HG02588 (cell line): ENCODE results near the gene CSH2.
"Not testable (repeated sequence)": the region's sequence is repeated elsewhere in the genome, so short reads cannot be mapped to it uniquely, and the experiment has no call there.

Experiments
- ATAC-seq: cut with Tn5 transposase; IDR thresholded peaks from one replicate; pipeline ENCODE4 v1.9.1; 2021; ENCODE audit warnings: mild to moderate bottlenecking, moderate library complexity; ENCODE audit not compliant: unreplicated experiment

CSH2 gene

DNA sequence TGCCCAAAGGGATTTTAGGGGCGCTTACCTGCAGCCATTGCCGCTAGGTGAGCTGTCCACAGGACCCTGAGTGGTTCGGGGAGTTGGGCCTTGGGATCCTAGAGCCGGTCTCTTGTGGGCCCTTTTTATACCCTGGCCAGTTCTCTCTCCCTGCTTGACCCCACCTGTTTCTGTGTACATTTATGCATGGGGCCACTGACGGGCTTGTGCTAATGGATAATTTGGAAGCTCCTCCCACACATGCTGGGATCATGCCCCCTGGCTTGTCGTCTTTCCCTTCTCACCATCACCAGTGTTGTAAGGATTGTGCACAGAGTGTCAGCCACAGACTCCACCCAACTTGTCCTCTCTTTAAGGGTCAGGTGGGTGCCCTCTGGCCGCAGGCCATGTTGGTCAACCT, at the start of gene CSH2:
TSS of gene CSH2 (minus strand) at position 101 of the 400 bp plus-strand sequence. CDS start at position 38, 63 bp downstream.
- not testable (repeated sequence) for ATAC-seq

DNA sequence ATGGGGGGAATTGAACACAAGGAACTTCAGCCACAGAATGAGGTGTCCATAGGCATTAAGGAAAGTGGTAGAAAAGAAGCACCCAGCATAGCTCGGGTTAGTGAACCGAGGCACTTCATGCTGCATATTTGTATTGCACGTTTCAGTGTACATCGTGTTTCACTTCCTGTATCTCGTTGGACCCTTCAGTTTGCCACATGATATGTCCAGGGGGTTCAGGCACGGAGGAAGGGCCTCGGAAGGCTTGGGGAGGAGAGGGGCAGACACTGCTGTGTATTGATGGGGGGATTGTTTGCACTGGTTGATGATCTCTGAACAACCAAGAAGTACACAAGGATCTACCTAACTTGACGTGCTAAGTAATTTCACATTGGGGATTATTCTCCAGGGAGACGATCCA, 48.9 kb upstream of the CSH2 start:
- ATAC-seq = not testable (repeated sequence)

DNA sequence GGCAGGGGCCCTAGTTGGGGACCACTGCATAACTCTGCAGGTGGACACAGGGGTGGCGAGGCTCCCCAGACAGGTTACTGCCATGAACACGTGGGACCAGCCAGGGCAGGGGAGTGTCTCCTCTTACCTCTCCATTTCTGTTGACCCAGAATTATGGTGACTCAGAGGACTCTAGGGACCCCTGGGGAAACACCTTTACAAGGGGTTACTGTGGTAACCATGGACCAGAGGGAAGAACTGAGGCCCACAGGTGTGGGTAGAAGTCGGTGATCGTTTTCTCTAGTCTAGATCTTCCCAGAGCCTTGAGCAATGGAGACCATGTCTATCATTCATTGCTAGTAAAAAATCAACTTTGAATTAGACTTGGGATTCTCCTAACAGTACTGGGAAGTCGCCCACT, 47.3 kb upstream of the CSH2 start:
- ATAC-seq = not testable (repeated sequence)

DNA sequence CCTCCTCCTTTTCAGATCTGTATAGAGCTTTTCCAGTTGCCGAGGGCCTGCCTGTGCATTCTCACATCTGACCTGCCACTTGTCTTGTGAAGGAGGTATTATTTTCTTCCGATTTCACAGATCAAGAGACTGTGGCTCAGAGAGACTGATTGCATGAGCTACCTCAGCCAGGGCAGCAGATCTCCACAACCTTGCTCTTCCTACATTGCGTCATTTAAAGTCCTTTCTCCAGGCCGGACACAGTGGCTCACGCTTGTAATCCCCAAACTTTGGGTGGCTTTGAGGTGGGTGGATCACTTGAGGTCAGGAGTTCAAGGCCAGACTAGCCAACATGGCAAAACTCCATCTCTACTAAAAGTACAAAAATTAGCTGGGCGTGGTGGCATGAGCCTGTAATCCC, 46.6 kb upstream of the CSH2 start:
- ATAC-seq = not testable (repeated sequence)

DNA sequence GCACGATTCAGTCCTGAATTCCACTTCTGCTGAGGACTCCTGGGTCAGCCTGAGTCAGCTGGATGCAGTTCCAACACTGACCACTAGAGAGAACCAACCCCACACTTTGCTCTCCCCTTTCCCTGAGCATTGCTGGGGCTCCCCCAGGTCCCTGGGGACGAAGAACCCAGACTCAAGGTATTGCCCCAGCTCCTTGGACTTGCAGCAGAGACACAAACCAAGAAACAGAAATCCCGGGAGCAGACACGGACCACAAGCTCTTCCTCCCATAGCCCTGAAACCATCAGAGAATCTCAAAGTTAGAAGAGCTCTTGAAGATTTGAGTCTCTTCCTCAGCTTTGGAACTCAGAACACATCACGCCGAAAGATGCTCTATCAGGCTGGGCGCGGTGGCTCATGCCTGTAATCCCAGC, 45.8 kb upstream of the CSH2 start:
- ATAC-seq = peak; percentile 62

DNA sequence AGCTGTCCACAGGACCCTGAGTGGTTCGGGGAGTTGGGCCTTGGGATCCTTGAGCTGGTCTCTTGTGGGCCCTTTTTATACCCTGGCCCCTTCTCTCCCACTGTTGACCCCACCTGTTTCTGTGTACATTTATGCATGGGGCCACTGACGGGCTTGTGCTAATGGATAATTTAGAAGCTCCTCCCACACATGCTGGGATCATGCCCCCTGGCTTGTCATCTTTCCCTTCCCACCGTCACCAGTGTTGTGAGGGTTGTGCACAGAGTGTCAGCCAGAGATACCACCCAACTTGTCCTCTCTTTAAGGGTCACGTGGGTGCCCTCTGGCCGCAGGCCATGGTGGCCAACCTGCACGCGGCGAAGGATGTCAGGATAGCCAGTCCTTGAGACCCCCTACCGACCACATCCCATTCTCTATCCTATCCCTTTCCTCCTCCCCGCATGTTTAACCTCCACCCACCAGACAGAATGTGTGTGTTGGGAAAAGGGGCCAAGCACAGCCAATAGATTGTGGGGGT, 45.4 kb upstream of the CSH2 start, which contains the start of gene GH1:
TSS of gene GH1 (minus strand) at position 51 of the 517 bp plus-strand sequence. CDS start 63 bp downstream, outside the sequence.
- ATAC-seq = not testable (repeated sequence)

DNA sequence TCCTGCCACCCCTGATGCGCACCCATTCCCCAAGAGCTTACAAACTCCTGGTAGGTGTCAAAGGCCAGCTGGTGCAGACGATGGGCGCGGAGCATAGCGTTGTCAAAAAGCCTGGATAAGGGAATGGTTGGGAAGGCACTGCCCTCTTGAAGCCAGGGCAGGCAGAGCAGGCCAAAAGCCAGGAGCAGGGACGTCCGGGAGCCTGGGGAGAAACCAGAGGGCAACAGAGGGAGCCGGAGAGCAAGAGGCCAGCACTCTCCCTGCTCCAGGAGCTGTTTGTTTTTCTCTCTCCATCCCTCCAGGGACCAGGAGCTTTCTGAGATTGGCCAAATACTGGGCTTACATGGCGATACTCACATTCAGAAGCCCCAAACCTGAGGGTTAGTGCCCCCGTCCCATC, 44.8 kb upstream of the CSH2 start:
- no peak for ATAC-seq

DNA sequence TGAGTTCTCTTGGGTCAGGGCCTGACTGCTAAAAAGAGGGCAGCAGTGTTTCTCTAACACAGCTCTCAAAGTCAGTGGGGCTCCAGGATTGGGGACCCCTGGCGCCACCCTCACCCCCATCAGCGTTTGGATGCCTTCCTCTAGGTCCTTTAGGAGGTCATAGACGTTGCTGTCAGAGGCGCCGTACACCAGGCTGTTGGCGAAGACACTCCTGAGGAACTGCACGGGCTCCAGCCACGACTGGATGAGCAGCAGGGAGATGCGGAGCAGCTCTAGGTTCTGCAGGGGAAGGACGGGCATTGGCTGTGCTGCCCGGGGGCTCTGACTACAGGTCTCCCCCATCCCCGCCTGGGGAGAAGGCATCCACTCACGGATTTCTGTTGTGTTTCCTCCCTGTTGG, 44.2 kb upstream of the CSH2 start:
- ATAC-seq = no peak

DNA sequence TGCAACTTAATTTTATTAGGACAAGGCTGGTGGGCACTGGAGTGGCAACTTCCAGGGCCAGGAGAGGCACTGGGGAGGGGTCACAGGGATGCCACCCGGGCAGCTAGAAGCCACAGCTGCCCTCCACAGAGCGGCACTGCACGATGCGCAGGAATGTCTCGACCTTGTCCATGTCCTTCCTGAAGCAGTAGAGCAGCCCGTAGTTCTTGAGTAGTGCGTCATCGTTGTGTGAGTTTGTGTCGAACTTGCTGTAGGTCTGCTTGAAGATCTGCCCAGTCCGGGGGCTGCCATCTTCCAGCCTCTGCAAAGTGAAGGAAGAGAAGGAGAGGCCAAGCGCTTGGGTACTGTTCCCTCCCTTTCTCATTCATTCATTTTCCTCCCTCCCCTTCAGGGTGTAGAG, 43.7 kb upstream of the CSH2 start:
- ATAC-seq = not testable (repeated sequence)

DNA sequence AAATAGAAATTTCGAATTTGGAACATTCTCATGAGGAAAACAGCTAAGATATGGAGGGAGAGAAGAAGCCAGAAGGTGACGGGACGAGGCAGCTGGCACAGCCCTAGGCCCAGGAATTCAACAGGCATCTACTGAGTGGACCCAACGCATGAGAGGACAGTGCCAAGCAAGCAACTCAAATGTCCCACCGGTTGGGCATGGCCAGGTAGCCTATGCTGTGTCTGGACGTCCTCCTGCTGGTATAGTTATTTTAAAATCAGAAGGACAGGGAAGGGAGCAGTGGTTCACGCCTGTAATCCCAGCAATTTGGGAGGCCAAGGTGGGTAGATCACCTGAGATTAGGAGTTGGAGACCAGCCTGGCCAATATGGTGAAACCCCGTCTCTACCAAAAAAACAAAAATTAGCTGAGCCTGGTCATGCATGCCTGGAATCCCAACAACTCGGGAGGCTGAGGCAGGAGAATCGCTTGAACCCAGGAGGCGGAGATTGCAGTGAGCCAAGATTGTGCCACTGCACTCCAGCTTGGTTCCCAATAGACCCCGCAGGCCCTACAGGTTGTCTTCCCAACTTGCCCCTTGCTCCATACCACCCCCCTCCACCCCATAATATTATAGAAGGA, 43.2 kb upstream of the CSH2 start:
- ATAC-seq = no peak

DNA sequence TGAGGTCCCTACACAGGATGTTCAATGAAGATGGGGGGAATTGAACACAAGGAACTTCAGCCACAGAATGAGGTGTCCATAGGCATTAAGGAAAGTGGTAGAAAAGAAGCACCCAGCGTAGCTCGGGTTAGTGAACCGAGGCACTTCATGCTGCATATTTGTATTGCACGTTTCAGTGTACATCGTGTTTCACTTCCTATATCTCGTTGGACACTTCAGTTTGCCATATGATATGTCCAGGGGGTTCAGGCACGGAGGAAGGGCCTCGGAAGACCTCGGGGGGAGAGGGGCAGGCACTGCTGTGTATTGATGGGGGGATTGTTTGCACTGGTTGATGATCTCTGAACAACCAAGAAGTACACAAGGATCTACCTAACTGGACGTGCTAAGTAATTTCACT, 42.3 kb upstream of the CSH2 start:
- ATAC-seq = not testable (repeated sequence)

DNA sequence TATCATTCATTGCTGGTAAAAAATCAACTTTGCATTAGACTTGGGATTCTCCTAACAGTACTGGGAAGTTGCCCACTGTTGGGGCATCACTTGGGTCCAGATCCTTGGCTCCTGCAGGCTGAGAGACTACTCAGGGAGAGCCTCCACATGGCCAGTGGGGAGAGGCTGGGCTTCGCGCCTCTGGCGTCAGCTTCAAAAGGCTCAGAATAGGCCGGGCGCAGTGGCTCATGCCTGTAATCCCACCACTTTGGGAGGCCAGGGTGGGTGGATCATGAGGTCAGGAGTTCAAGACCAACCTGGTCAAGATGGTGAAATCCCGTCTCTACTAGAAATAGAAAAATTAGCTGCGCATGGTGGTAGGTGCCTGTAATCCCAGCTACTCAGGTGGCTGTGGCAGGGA, 41.0 kb upstream of the CSH2 start:
- ATAC-seq = no peak

DNA sequence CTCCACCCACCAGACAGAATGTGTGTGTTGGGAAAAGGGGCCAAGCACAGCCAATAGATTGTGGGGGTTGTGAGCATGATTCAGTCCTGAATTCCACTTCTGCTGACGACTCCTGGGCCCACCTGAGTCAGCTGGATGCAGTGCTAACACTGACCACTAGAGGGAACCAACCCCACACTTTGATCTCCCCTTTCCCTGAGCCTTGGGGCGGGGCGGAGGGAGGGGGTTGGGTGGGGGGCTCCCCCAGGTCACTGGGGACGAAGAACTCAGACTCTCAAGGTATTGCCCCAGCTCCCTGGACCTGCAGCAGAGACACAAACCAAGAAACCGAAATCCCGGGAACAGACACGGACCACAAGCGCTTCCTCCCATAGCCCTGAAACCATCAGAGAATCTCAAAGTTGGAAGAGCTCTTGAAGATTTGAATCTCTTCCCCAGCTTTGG, 38.2 kb upstream of the CSH2 start:
- ATAC-seq = no peak

DNA sequence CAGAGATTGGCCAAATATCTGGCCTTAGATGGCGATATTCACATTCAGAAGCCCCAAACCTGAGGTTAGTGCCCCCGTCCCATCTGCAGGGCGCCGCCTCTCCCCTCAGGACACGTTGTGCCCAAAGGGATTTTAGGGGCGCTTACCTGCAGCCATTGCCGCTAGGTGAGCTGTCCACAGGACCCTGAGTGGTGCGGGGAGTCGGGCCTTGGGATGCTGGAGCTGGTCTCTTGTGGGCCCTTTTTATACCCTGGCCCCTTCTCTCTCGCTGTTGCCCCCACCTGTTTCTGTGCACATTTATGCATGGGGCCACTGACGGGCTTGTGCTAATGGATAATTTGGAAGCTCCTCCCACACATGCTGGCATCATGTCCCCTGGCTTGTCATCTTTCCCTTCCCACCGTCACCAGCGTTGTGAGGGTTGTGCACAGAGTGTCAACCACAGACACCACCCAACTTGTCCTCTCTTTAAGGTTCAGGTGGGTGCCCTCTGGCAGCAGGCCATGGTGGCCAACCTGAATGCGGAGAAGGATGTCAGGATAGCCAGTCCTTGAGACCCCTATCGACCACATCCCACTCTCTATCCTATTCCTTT, 37.7 kb upstream of the CSH2 start, which contains the start of gene CSHL1:
TSS of gene CSHL1 (minus strand) at position 218 of the 595 bp plus-strand sequence. CDS start at position 156, 62 bp downstream.
- ATAC-seq = no peak

DNA sequence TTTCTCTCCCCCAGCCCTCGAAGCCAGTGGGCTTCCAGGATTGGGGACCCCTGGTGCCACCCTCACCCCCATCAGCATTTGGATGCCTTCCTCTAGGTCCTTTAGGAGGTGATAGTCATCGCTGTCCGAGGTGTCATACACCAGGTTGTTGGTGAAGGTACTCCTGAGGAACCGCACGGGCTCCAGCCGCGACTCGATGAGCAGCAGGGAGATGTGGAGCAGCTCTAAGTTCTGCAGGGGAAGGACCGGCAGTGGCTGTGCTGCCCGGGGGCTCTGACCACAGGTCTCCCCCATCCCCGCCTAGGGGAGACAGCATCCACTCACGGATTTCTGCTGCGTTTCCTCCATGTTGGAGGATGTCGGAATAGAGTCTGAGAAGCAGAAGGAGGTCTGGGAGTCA, 36.6 kb upstream of the CSH2 start:
- ATAC-seq = no peak

DNA sequence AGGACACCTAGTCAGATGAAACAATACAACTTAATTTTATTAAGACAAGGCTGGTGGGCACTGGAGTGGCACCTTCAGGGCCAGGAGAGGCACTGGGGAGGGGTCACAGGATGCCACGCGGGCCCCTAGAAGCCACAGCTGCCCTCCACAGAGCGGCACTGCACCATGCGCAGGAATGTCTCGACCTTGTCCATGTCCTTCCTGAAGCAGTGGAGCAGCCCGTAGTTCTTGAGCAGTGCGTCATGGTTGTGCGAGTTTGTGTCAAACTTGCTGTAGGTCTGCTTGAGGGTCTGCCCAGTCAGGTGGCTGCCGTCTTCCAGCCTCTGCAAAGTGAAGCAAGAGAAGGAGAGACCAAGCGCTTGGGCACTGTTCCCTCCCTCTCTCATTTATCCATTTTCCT, 36.1 kb upstream of the CSH2 start:
- not testable (repeated sequence) for ATAC-seq

DNA sequence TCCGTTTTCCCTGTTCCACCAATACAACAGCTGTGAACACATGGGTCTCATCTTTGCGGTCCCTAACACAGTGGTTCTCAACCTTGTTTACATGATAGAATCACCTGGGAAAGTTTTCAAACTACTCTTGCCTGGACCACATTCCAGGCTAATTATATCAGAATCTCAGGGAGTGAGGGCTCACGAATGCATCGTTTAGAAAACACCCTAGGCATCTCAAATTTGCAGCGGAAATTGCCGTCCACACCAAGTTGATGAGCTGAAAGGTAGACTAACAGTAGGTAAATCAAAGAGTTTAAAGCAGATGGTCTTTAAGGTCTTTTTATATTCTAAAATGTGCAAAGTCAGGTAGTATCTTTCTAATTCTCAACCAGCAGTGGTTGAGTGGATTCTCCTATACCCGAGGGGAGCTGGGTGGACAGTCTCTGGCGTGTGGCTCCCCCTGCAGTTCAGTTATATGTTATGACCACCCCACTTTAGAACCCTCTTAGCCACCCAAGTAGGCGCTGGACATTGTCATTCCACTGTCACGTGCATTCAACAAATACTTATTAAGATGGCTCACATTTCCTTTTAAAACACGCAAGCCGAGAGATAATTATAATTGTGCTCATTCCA, 33.8 kb upstream of the CSH2 start:
- not testable (repeated sequence) for ATAC-seq

DNA sequence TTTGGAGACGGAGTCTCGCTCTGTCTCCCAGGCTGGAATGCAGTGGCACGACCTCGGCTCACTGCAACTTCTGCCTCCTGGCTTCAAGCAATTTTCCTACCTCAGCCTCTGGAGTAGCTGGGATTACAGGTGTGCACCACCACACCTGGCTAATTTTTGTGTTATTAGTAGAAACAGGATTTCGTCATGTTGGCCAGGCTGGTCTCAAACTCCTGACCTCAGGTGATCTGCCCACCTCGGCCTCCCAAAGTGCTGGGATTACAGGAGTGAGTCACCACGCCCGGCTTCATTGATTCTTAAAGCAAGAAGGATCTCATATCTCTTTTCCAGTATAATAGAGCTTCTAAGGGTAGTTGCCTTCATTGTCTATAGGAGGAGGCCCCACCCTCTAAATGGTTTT, 31.3 kb upstream of the CSH2 start:
- ATAC-seq = not testable (repeated sequence)

DNA sequence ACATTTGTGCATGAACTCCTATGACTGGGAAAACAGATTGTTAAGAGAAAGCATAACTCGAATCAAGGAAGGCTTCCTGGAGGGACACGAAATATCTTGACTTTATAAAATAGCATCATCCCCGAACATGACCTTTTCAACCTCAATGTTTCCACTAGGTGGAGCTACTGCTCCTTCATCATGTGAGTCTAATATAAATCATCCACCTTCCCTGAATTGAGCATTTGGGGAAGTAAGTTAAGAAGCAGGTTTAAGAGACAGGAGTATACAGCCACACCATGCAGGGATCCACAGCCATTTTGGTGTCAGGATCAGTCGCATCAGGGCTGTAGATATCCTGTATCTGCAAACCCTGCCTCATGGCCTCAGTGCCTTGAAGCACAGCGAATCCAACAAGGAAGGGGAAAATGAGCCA, 30.3 kb upstream of the CSH2 start:
- not testable (repeated sequence) for ATAC-seq

DNA sequence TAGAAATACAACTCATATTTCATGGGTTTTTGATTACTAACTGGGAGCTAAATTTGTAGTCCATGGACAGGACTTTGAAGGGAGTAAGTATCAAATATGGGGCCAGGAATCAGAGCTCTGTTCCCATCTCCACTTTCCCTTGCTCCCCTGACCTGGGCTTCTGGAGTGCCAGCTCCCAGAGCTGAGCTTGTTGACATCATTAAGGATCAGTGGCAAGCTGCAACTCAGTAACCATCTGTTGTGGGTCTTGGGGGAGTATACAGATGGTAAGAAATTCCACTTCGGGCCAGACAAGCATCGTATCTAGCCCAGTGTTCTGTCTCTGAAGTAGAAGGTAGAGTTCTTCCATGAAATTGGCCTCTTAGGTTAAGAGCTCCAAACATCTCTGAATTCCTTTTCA, 28.5 kb upstream of the CSH2 start:
- not testable (repeated sequence) for ATAC-seq

DNA sequence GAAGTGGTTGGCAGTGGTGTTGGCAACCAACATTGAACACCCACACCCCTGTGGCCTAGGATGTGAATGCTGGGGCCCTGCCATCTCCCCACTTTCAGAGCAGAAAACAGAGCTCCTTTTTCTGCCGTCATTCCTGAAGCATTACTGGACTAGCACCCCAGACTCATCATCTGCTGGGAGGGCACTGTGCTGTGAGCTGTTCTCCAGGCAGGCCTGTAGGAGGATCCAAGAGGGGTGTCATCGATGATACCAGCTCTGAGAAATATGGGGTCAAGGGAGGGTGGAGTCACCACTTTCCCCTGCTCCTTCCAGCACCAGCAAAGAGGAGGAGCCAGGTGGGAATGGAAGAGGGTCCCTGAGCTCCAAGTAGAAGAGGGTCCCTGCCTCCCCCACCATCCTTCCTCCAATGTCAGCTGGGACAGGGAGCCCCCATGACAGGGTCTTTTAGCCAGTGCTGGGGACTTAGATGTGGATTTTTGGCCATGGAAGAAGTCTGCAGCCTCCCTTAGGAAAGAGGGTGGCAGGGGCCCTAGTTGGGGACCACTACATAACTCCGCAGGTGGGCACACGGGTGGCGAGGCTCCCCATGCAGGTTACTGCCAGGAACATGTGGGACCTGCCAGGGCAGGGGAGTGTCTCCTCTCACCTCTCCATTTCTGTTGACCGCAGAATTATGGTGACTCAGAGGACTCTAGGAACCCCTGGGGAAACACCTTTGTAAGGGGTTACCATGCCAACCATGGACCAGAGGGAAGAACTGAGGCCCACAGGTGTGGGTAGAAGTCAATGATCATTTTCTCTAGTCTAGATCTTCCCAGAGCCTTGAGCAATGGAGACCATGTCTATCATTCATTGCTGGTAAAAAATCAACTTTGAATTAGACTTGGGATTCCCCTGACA, 25.7 kb upstream of the CSH2 start:
- not testable (repeated sequence) for ATAC-seq
